Chondrocyte (in vitro differentiated cells): Measurements from ENCODE around the gene ADH5. TPM values are rescaled to one million over a fixed set of nuclear protein-coding genes. Genes with fewer than 3 reads are reported as not detected.

Experiments
- DNase-seq: peaks from one replicate; pipeline ENCODE4 v3.0.0; 2021; ENCODE audit warnings: mixed read lengths, low spot score
- H3K27ac Mint-ChIP-seq: one replicate; pipeline ENCODE4 v1.8.0; 2021; ENCODE audit warnings: mild to moderate bottlenecking, moderate library complexity, mixed read lengths; ENCODE audit not compliant: unreplicated experiment
- H3K27me3 Mint-ChIP-seq: 2 replicates; pipeline ENCODE4 v1.8.0; 2021; ENCODE audit warnings: low read depth, mixed read lengths
- H3K36me3 Mint-ChIP-seq: 2 replicates; pipeline ENCODE4 v1.8.0; 2021; ENCODE audit warnings: low read depth, mixed read lengths
- H3K4me1 Mint-ChIP-seq: 2 replicates; pipeline ENCODE4 v1.8.0; 2021; ENCODE audit warnings: low read depth, mild to moderate bottlenecking, mixed read lengths
- H3K4me3 Mint-ChIP-seq: one replicate; pipeline ENCODE4 v1.8.0; 2021; ENCODE audit warnings: mild to moderate bottlenecking, moderate library complexity, mixed read lengths; ENCODE audit not compliant: unreplicated experiment
- H3K9me3 Mint-ChIP-seq: 2 replicates; pipeline ENCODE4 v1.8.0; 2021; ENCODE audit warnings: low read depth, mixed read lengths
- CTCF ChIP-seq: fragments of 200-600 bp; sonication (generic); IDR thresholded peaks from 2 replicates; pipeline ENCODE4 v1.5.0; 2021; ENCODE audit warnings: antibody characterized with exemption, mild to moderate bottlenecking, moderate library complexity
- total RNA-seq: library from RNA; stranded (reverse); gene quantifications from 3 replicates; pipeline ENCODE4 v1.2.1, GENCODE V29; 2021

The ADH5 gene
- total RNA-seq, 1 donor from 2014 or later: 167 TPM

- no peak for DNase-seq
- Mint-ChIP-seq H3K27me3 (no peaks in the 10 kb centered on the region), H3K4me1 (no peaks in the 10 kb centered on the region), H3K9me3 (peaks cover 10% of the 10 kb centered on the region), H3K36me3 (peaks cover 9% of the 10 kb centered on the region), H3K27ac (no peak overlapping the region), H3K4me3 (no peak overlapping the region)
- no peak for TF ChIP-seq CTCF
These were observed 67.2 kb downstream of the ADH5 start for GRCh38 chr4:99021386-99021785.

Other genes with a start within 250 kb of the ADH5 start
- gene EIF4E, start 159.7 kb downstream of the ADH5 start, total RNA-seq: 66.1 to 79.6 TPM (median 68.8 TPM) in 3 replicates
- gene METAP1, start 93.1 kb downstream of the ADH5 start, total RNA-seq: 32.3 to 35.2 TPM (median 34.0 TPM) in 3 replicates
- not detected in 3 replicates for gene ADH4, start 55.5 kb upstream of the ADH5 start, total RNA-seq
- gene ADH6, start 130.5 kb upstream of the ADH5 start, total RNA-seq: 0.19 TPM in 1 of 3 replicates, not detected in the others
- not detected in 3 replicates for gene ADH1A, start 202.2 kb upstream of the ADH5 start, total RNA-seq
- gene ADH1B, start 232.6 kb upstream of the ADH5 start, total RNA-seq: 0.31 to 1.2 TPM (median 0.69 TPM) in 3 replicates